Esophagus muscularis mucosa (tissue), 3 donors: ENCODE results near the gene PRXL2B.

Source experiments
- POLR2A ChIP-seq: fragments of 450-650 bp; IDR thresholded peaks from one replicate; pipeline ENCODE4 v1.6.1; 2017; ENCODE audit warnings: antibody characterized with exemption, moderate library complexity, mild to moderate bottlenecking, low read depth
- POLR2AphosphoS5 ChIP-seq, 2 donors: sonication (generic); formaldehyde crosslinking; IDR thresholded peaks; one replicate each; pipeline ENCODE4 v1.6.1; 2017; ENCODE audit warnings: antibody characterized with exemption in 2 of 2
- TF ChIP-seq, protein P1 (sequence below), 3 experiments: fragments of 200-600 bp in 2 of 3; fragments of 450-650 bp in 1 of 3; sonication (generic) in 2 of 3; IDR thresholded peaks; one replicate each; pipeline ENCODE4 v1.5.1; 2017 to 2019; ENCODE audit warnings: antibody characterized with exemption in 3 of 3, mild to moderate bottlenecking in 2 of 3, moderate library complexity in 1 of 3

DNA sequence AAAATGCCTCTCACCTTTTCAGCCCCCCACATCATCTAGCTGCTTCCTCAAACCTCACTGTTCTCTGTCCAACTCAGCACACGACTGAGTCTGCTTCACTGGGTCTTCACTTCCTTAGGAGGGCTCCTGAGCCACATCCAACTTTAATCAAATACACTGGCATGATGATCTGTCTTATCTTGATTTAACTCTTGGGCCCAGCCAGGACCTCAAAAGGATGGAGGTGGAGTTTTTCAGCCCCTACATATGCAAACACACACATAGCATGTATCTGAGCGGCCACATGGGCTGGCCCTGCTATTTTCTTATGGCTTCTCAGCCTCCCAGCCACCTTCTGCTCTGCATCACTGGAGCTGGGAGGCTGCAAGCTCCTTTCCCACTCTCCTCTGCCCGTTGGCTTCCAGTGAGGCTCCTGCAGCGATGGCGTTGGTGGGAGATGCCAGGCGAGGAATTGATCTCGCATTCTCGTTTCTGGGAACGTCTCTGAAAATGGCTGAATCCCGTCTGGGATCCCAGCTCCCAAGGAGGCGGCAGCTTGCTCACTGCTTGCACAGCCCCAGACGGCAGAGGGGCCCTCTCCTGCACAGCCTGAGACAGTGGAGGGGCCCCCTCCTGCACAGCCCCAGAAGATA, 1.8 kb upstream of the PRXL2B start:
- TF ChIP-seq, protein P1, sequence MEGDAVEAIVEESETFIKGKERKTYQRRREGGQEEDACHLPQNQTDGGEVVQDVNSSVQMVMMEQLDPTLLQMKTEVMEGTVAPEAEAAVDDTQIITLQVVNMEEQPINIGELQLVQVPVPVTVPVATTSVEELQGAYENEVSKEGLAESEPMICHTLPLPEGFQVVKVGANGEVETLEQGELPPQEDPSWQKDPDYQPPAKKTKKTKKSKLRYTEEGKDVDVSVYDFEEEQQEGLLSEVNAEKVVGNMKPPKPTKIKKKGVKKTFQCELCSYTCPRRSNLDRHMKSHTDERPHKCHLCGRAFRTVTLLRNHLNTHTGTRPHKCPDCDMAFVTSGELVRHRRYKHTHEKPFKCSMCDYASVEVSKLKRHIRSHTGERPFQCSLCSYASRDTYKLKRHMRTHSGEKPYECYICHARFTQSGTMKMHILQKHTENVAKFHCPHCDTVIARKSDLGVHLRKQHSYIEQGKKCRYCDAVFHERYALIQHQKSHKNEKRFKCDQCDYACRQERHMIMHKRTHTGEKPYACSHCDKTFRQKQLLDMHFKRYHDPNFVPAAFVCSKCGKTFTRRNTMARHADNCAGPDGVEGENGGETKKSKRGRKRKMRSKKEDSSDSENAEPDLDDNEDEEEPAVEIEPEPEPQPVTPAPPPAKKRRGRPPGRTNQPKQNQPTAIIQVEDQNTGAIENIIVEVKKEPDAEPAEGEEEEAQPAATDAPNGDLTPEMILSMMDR (IDR thresholded peaks at IDR 0.05): no peak
- TF ChIP-seq POLR2AphosphoS5 (IDR thresholded peaks at IDR 0.05): no peak
- no peak for TF ChIP-seq POLR2A
